SK-N-MC (cell line): ENCODE data around the gene UBE2C.

Source experiments
- EZH2 ChIP-seq: fragments of 200-600 bp; sonication (generic); IDR thresholded peaks from one replicate; pipeline ENCODE4 v1.6.1; 2017; ENCODE audit warnings: antibody characterized with exemption
- POLR2AphosphoS5 ChIP-seq: IDR thresholded peaks from 2 replicates; pipeline ENCODE4 v1.6.1; 2012; ENCODE audit warnings: mild to moderate bottlenecking, low read depth, low read length, borderline replicate concordance

DNA sequence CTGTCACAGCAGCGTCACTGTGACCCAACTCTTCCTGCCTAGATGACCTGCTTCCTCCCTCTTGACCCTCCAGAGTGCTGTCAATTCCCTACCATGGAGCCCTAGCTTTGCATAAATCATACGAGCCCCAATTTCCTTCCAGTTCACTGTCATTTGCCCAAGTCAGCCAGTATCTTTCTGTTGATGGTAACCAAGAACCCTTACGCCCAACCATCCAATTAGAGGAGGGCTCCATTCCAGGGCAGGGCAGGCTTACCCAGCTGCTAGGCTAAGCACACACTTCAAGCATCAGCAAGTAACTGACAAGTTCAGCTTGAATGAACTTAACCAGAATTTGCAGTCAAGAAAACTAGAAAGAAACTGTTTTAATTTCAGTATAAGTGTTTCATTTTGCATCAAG lies 46.5 kb upstream of the UBE2C start:
- TF ChIP-seq POLR2AphosphoS5 (no peak), EZH2 (no peak)
